Cardiac fibroblast (primary cell): ENCODE results near the gene PDGFA.

Experiments
- DNase-seq, 2 donors: peaks; one replicate each; pipeline versions ENCODE4 v3.0.0 to v3.0.0-alpha.2; 2010; ENCODE audit warnings: low read depth in 2 of 2
- H3K4me3 ChIP-seq, 2 donors: replicated peaks in 1 of 2; 1 replicate in 1 of 2; 2 replicates in 1 of 2; pipeline ENCODE4 v1.5.1; 2011; ENCODE audit warnings: low read depth in 2 of 2, low read length in 2 of 2, mild to moderate bottlenecking in 2 of 2, moderate library complexity in 1 of 2
- TF ChIP-seq, protein P1 (sequence below): IDR thresholded peaks from one replicate; pipeline ENCODE4 v1.5.1; 2011; ENCODE audit warnings: low read depth, mild to moderate bottlenecking, low read length, inconsistent platforms

The PDGFA gene

GRCh38 chr7:485188-486081 lies 34.2 kb downstream of the PDGFA start:
- no peak for DNase-seq
- H3K4me3 ChIP-seq = no peak overlapping the region
- TF ChIP-seq, protein P1, sequence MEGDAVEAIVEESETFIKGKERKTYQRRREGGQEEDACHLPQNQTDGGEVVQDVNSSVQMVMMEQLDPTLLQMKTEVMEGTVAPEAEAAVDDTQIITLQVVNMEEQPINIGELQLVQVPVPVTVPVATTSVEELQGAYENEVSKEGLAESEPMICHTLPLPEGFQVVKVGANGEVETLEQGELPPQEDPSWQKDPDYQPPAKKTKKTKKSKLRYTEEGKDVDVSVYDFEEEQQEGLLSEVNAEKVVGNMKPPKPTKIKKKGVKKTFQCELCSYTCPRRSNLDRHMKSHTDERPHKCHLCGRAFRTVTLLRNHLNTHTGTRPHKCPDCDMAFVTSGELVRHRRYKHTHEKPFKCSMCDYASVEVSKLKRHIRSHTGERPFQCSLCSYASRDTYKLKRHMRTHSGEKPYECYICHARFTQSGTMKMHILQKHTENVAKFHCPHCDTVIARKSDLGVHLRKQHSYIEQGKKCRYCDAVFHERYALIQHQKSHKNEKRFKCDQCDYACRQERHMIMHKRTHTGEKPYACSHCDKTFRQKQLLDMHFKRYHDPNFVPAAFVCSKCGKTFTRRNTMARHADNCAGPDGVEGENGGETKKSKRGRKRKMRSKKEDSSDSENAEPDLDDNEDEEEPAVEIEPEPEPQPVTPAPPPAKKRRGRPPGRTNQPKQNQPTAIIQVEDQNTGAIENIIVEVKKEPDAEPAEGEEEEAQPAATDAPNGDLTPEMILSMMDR = no peak

DNA sequence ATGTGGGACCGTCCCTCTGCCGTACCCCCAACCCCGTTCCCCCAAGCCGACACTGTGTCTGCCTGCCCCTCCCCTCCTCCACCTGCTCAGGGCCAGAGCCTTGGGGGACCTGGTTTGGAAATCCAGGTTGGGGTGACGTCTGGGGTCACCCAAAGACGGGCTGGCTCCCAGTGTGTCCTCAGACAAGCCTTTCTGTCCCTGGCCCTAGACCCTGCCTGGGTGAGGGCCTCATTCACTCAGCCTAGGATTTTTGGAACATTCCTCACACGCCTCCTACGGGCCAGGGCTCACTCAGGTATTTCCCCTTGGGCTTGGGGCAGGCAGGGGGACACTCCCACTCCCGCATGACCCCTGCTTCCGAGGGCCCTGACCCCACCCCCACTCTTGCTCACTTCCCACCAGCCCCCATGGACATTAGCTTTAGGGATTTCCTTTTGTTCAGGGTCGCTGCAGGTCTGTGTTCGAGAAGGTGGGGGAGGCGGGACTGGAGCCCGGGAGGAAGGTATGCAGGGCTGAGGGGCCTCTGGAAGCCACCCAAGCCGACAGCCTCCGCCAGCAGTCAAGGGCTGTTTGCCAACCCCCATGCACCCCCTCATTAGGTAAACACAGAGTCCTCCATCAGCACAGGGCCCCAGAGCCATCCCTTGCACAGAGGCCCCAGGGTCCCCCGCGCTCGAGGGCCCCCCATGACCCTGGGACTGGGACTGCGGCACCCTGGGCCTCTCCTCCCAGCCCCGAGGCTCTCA lies 35.1 kb downstream of the PDGFA start:
- no peak overlapping the region for H3K4me3 ChIP-seq
- TF ChIP-seq, protein P1 = no peak
- no peak for DNase-seq

DNA sequence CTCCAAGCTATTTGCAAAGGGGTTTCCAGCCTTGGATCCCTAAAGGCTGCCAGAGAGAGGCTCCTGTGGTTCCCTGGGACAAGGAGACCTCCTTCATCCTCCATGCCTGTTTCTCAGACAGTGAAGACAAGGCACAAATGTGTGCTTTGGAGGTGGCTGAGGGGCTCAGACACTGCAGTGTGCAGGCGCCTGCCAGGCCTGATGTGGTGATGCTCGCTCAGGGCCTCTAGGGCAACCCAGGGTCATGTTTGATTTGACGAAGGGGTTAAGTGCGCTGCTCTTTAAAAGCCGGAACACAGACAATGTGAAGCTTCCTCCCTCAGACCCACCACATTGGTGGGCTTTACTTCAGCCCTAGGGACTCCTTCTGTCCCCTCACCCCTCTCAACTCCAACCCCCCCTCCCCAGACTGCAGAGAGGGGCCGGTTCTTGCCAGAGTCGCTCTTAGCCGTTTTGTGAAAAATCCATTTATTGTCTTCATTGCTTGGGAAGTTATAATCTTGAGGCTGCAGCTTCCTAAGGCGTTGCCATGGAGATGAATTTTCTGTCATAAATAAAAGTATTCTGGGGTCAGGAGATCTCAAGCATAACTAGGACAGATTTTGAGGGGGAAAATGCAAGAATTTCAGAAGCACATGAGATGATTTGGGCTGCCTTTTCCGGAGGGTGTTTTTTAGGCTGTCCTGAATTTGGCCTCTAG lies 35.8 kb downstream of the PDGFA start:
- TF ChIP-seq, protein P1 = no peak
- H3K4me3 ChIP-seq = no peak overlapping the region
- DNase-seq = no peak

DNA sequence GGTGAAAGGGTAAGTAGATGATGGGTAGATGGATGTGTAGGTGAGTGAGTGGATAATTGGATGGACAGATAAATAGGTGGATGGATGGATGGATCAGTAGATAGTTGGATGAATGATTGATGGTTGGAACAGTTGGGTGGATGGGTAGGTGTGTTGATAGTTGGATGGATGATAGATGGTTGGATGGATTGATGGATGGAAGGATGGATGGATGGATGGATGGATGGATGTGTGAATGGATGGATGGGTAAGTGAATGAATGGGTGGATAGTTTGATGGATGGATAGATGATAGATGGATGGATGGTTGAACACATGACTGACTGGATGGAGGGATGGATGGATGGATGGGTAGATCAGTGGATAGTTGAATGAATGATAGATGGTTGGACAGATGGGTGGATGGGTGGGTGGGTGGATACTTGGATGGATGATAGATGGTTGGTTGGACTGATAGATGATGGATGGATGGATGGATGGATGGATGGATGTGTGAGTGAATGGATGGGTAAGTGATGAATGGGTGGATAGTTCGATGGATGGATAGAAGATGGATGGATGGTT lies 37.0 kb downstream of the PDGFA start:
- TF ChIP-seq, protein P1 = no peak
- no peak overlapping the region for H3K4me3 ChIP-seq
- DNase-seq = no peak

DNA sequence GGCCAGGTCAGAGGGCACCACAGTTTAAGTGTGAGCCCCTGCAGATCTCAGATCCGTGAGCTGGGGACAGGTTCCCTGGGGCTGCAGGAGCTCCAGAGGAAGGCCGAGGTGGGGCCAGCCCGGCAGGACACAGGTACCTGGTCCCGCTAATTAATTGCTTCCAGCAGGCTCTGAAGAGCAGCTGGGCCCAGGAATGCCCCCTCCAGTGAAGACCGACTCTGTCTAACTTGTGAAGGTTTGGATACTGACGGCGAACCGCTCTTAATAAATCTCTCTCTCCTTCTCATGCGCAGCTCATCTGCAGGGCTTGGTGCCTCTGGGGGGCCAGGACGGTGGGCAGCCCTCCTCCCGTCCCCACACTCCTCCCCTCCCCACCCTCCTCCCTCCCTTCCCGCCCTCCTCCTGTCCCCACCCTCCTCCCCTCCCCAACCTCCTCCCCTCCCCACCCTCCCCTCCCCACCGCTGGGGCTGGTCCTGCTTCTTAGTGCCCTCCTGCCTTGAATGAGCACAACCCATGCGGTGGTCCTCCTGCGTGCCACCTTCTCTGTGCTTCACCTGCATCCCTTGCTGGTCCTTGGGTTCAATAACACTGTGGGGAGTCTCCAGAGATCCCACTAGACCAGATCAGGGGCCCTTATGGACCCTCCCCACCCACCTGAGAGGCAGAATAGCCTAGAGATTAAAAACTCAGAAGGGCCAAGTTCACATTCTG lies 38.3 kb downstream of the PDGFA start:
- no peak overlapping the region for H3K4me3 ChIP-seq
- DNase-seq = no peak
- TF ChIP-seq, protein P1 = no peak
